HepG2 (cell line): ENCODE measurements around the gene CREG2. TPM values are rescaled to one million over a fixed set of nuclear protein-coding genes. Genes with fewer than 3 reads are reported as not detected.

ENCODE experiments used
- BCLAF1 ChIP-seq: fragments of 450-650 bp; IDR thresholded peaks from 2 replicates; pipeline ENCODE4 v1.6.1; 2017; ENCODE audit warnings: mild to moderate bottlenecking
- CTCF ChIP-seq: sonication (generic); formaldehyde crosslinking; IDR thresholded peaks from 2 replicates; pipeline ENCODE4 v1.5.0; 2020; ENCODE audit warnings: mild to moderate bottlenecking, missing genetic modification reagents, moderate library complexity
- FOXO1 ChIP-seq: sonication (generic); formaldehyde crosslinking; IDR thresholded peaks from 2 replicates; pipeline ENCODE4 v1.4.0; 2020; ENCODE audit warnings: missing genetic modification reagents
- GABPB1 ChIP-seq: IDR thresholded peaks from 2 replicates; pipeline ENCODE4 v1.6.1; 2016; ENCODE audit warnings: mild to moderate bottlenecking, missing genetic modification reagents, moderate library complexity, missing compliant biosample characterization
- HES4 ChIP-seq: sonication (generic); formaldehyde crosslinking; IDR thresholded peaks from 2 replicates; pipeline ENCODE4 v1.9.0; 2021; ENCODE audit warnings: mild to moderate bottlenecking, missing genetic modification reagents, borderline replicate concordance
- IKZF4 ChIP-seq: sonication (generic); formaldehyde crosslinking; IDR thresholded peaks from 2 replicates; pipeline ENCODE4 v1.5.1; 2020; ENCODE audit warnings: borderline replicate concordance, mild to moderate bottlenecking, low read depth, missing genetic modification reagents; ENCODE audit errors: not compliant biosample characterization
- LBX2 ChIP-seq: sonication (generic); formaldehyde crosslinking; IDR thresholded peaks from 2 replicates; pipeline ENCODE4 v1.5.0; 2020; ENCODE audit warnings: missing genetic modification reagents, mild to moderate bottlenecking, borderline replicate concordance
- MEF2D ChIP-seq: sonication (generic); formaldehyde crosslinking; IDR thresholded peaks from 2 replicates; pipeline ENCODE4 v1.5.1; 2020; ENCODE audit warnings: mild to moderate bottlenecking, missing genetic modification reagents
- SP4 ChIP-seq: sonication (generic); formaldehyde crosslinking; IDR thresholded peaks from 2 replicates; pipeline ENCODE4 v1.8.1; 2023; ENCODE audit warnings: mild to moderate bottlenecking, missing genetic modification reagents
- TARDBP ChIP-seq: sonication (generic); formaldehyde crosslinking; IDR thresholded peaks from 2 replicates; pipeline ENCODE4 v1.8.0; 2022; ENCODE audit warnings: mild to moderate bottlenecking, missing genetic modification reagents
- TBP ChIP-seq: sonication (generic); formaldehyde crosslinking; IDR thresholded peaks from 2 replicates; pipeline ENCODE4 v1.5.0; 2020; ENCODE audit warnings: missing genetic modification reagents
- ZGPAT ChIP-seq: IDR thresholded peaks from 2 replicates; pipeline ENCODE4 v1.6.1; 2016; ENCODE audit warnings: mild to moderate bottlenecking
- ZNF142 ChIP-seq: sonication (generic); formaldehyde crosslinking; IDR thresholded peaks from 2 replicates; pipeline ENCODE4 v1.4.0; 2020; ENCODE audit warnings: missing genetic modification reagents
- ZNF143 ChIP-seq: sonication (generic); formaldehyde crosslinking; IDR thresholded peaks from 2 replicates; pipeline ENCODE4 v1.4.0; 2020; ENCODE audit warnings: missing genetic modification reagents
- ZNF331 ChIP-seq: sonication (generic); formaldehyde crosslinking; IDR thresholded peaks from 2 replicates; pipeline ENCODE4 v1.4.0; 2020; ENCODE audit warnings: missing genetic modification reagents
- ZNF562 ChIP-seq: sonication (generic); formaldehyde crosslinking; IDR thresholded peaks from 2 replicates; pipeline ENCODE4 v1.8.0; 2022; ENCODE audit warnings: missing genetic modification reagents, borderline replicate concordance
- polyA plus RNA-seq, 8 experiments: library from polyadenylated mRNA; depleted of rRNA in 3 of 8; stranded (reverse) in 7 of 8; unstranded in 1 of 8; fragments of >200 nt; fragmentation: Illumina TruSeq in 4 of 8; extraction: Trizol in 4 of 8; gene quantifications; 2 replicates each; pipeline versions ENCODE4 v1.2.1 to v1.2.3, GENCODE V29; 2011 to 2016; ENCODE audit warnings: low read depth in 4 of 8, missing spikeins in 1 of 8, mixed read lengths in 1 of 8; ENCODE audit not compliant: insufficient read depth in 1 of 8
- total RNA-seq, 5 experiments: library from RNA; depleted of rRNA; stranded (reverse); fragments of >200 nt; fragmentation: Illumina TruSeq; extraction: Trizol; gene quantifications; 2 replicates each; pipeline ENCODE4 v1.2.3, GENCODE V29; 2016; ENCODE audit warnings: low read depth in 1 of 5

Gene CREG2
- total and polyA plus RNA-seq, 2 of the 13 experiments (the other 11 are each of a cell fraction or from before 2014, with no cell fraction given): 0.18 to 0.26 TPM

GRCh38 chr2:101419096-101419663, 31.9 kb upstream of the CREG2 start (continued):
- TF ChIP-seq ZNF142 (CRISPR knock-in tag) (no peak), ZNF562 (no peak), ZGPAT (CRISPR knock-in tag) (peak; percentile 60), CTCF (peak; percentile 78), MEF2D (0 out of 2 replicates have a peak, but pooled peaks have one; percentile 26), BCLAF1 (no peak), HES4 (CRISPR knock-in tag) (no peak), GABPB1 (no peak), ZNF331 (0 out of 2 replicates have a peak, but pooled peaks have one; percentile 22), ZNF143 (no peak), SP4 (CRISPR knock-in tag) (no peak), IKZF4 (CRISPR knock-in tag) (no peak), TARDBP (CRISPR knock-in tag) (no peak), FOXO1 (CRISPR knock-in tag) (no peak), TBP (CRISPR knock-in tag) (no peak), LBX2 (CRISPR knock-in tag) (no peak)
